SK-N-SH treated with all-trans-retinoic acid at 6 μM for 48 hours (cell line): Measurements from ENCODE around the gene GRIK4.

Experiments
- ATAC-seq: fragments of 200-7000 bp; cut with Tn5 transposase; 3 replicates; pipeline ENCODE4 v1.9.1; 2020; ENCODE audit warnings: mild to moderate bottlenecking, moderate library complexity
- ARNTL ChIP-seq: fragments of 450-650 bp; formaldehyde crosslinking; IDR thresholded peaks from 2 replicates; pipeline ENCODE4 v1.5.0; 2020; ENCODE audit warnings: low read depth, mild to moderate bottlenecking, moderate library complexity, borderline replicate concordance
- BACH2 ChIP-seq: fragments of 250-450 bp; sonication (Bioruptor Pico); IDR thresholded peaks from 2 replicates; pipeline ENCODE4 v1.9.0; 2021; ENCODE audit warnings: mild to moderate bottlenecking, borderline replicate concordance
- CREB5 ChIP-seq: fragments of 250-450 bp; sonication (Bioruptor Pico); IDR thresholded peaks from 2 replicates; pipeline ENCODE4 v1.5.1; 2020; ENCODE audit warnings: low read depth, mild to moderate bottlenecking, moderate library complexity
- CSDC2 ChIP-seq: fragments of 250-450 bp; sonication (Bioruptor Pico); IDR thresholded peaks from 2 replicates; pipeline ENCODE4 v1.5.0; 2020; ENCODE audit warnings: mild to moderate bottlenecking, moderate library complexity
- ESRRG ChIP-seq: fragments of 250-450 bp; sonication (Bioruptor Pico); IDR thresholded peaks from 2 replicates; pipeline ENCODE4 v1.6.1; 2021; ENCODE audit warnings: mild to moderate bottlenecking
- GLIS3 ChIP-seq: fragments of 250-450 bp; sonication (Bioruptor Pico); IDR thresholded peaks from 2 replicates; pipeline ENCODE4 v1.5.0; 2020; ENCODE audit warnings: mild to moderate bottlenecking, moderate library complexity
- ISL1 ChIP-seq: fragments of 250-450 bp; sonication (Bioruptor Pico); IDR thresholded peaks from 2 replicates; pipeline ENCODE4 v2.1.2; 2022; ENCODE audit warnings: mild to moderate bottlenecking, moderate library complexity
- OSR1 ChIP-seq: fragments of 250-450 bp; sonication (Bioruptor Pico); IDR thresholded peaks from 2 replicates; pipeline ENCODE4 v1.8.0; 2022; ENCODE audit warnings: moderate library complexity, mild to moderate bottlenecking, inconsistent platforms
- PPARA ChIP-seq: fragments of 250-450 bp; sonication (Bioruptor Pico); IDR thresholded peaks from 2 replicates; pipeline ENCODE4 v1.5.0; 2020; ENCODE audit warnings: mild to moderate bottlenecking, borderline replicate concordance
- RARB ChIP-seq: fragments of 250-450 bp; sonication (Bioruptor Pico); IDR thresholded peaks from 2 replicates; pipeline ENCODE4 v1.8.0; 2021; ENCODE audit warnings: mild to moderate bottlenecking, moderate library complexity
- SNAI2 ChIP-seq: fragments of 250-450 bp; sonication (Bioruptor Pico); IDR thresholded peaks from 2 replicates; pipeline ENCODE4 v1.5.0; 2020; ENCODE audit warnings: mild to moderate bottlenecking, moderate library complexity
- TCF4 ChIP-seq: fragments of 250-450 bp; sonication (Bioruptor Pico); IDR thresholded peaks from 2 replicates; pipeline ENCODE4 v1.8.0; 2021; ENCODE audit warnings: mild to moderate bottlenecking, moderate library complexity, borderline replicate concordance
- TOX ChIP-seq: fragments of 250-450 bp; sonication (Bioruptor Pico); IDR thresholded peaks from 2 replicates; pipeline ENCODE4 v1.8.0; 2021; ENCODE audit warnings: mild to moderate bottlenecking, moderate library complexity, borderline replicate concordance
- TSHZ2 ChIP-seq: fragments of 250-450 bp; sonication (Bioruptor Pico); IDR thresholded peaks from 2 replicates; pipeline ENCODE4 v1.5.0; 2020; ENCODE audit warnings: mild to moderate bottlenecking, moderate library complexity
- ZC3H10 ChIP-seq: fragments of 250-450 bp; sonication (Bioruptor Pico); IDR thresholded peaks from 2 replicates; pipeline ENCODE4 v1.5.1; 2021; ENCODE audit warnings: mild to moderate bottlenecking, moderate library complexity
- ZFP3 ChIP-seq: fragments of 250-450 bp; sonication (Bioruptor Pico); IDR thresholded peaks from 2 replicates; pipeline ENCODE4 v1.5.0; 2020; ENCODE audit warnings: mild to moderate bottlenecking, moderate library complexity
- ZNF565 ChIP-seq: fragments of 450-650 bp; formaldehyde crosslinking; conservative IDR thresholded peaks from 2 replicates; pipeline ENCODE4 v1.5.0; 2020; ENCODE audit warnings: low read depth, mild to moderate bottlenecking, moderate library complexity
- ZNF70 ChIP-seq: fragments of 450-650 bp; formaldehyde crosslinking; IDR thresholded peaks from 2 replicates; pipeline ENCODE4 v1.5.0; 2020; ENCODE audit warnings: mild to moderate bottlenecking, moderate library complexity
- TF ChIP-seq, protein P1 (sequence below): fragments of 250-450 bp; sonication (Bioruptor Pico); IDR thresholded peaks from 2 replicates; pipeline ENCODE4 v1.8.0; 2020; ENCODE audit warnings: mild to moderate bottlenecking, moderate library complexity, borderline replicate concordance
- TF ChIP-seq, protein P2 (sequence below): fragments of 250-450 bp; sonication (Bioruptor Pico); IDR thresholded peaks from 2 replicates; pipeline ENCODE4 v1.8.0; 2021; ENCODE audit warnings: low read depth, mild to moderate bottlenecking, moderate library complexity, borderline replicate concordance

The GRIK4 gene

GRCh38 chr11:120722524-120722923 is 211.0 kb downstream of the GRIK4 start:
- no peak for ATAC-seq
- TF ChIP-seq, protein P1, sequence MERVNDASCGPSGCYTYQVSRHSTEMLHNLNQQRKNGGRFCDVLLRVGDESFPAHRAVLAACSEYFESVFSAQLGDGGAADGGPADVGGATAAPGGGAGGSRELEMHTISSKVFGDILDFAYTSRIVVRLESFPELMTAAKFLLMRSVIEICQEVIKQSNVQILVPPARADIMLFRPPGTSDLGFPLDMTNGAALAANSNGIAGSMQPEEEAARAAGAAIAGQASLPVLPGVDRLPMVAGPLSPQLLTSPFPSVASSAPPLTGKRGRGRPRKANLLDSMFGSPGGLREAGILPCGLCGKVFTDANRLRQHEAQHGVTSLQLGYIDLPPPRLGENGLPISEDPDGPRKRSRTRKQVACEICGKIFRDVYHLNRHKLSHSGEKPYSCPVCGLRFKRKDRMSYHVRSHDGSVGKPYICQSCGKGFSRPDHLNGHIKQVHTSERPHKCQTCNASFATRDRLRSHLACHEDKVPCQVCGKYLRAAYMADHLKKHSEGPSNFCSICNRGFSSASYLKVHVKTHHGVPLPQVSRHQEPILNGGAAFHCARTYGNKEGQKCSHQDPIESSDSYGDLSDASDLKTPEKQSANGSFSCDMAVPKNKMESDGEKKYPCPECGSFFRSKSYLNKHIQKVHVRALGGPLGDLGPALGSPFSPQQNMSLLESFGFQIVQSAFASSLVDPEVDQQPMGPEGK (CRISPR knock-in tag) = no peak
- TF ChIP-seq TOX (CRISPR knock-in tag) = no peak
- no peak for TF ChIP-seq ZNF70 (CRISPR knock-in tag)
- no peak for TF ChIP-seq ESRRG (CRISPR knock-in tag)
- TF ChIP-seq CSDC2 (CRISPR knock-in tag) = no peak
- no peak for TF ChIP-seq ZC3H10 (CRISPR knock-in tag)
- no peak for TF ChIP-seq ISL1 (CRISPR knock-in tag)

- no peak for ATAC-seq
- TF ChIP-seq OSR1 (CRISPR knock-in tag) = no peak
- no peak for TF ChIP-seq TSHZ2
- no peak for TF ChIP-seq TCF4 (CRISPR knock-in tag)
- TF ChIP-seq, protein P2, sequence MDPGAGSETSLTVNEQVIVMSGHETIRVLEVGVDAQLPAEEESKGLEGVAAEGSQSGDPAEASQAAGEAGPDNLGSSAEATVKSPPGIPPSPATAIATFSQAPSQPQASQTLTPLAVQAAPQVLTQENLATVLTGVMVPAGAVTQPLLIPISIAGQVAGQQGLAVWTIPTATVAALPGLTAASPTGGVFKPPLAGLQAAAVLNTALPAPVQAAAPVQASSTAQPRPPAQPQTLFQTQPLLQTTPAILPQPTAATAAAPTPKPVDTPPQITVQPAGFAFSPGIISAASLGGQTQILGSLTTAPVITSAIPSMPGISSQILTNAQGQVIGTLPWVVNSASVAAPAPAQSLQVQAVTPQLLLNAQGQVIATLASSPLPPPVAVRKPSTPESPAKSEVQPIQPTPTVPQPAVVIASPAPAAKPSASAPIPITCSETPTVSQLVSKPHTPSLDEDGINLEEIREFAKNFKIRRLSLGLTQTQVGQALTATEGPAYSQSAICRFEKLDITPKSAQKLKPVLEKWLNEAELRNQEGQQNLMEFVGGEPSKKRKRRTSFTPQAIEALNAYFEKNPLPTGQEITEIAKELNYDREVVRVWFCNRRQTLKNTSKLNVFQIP (CRISPR knock-in tag) = no peak
- no peak for TF ChIP-seq BACH2 (CRISPR knock-in tag)
- no peak for TF ChIP-seq ZNF70 (CRISPR knock-in tag)
Measured at GRCh38 chr11:120723751-120724150, 212.2 kb downstream of the GRIK4 start.

GRCh38 chr11:120727752-120728151 is 216.2 kb downstream of the GRIK4 start:
- no peak for TF ChIP-seq CREB5 (CRISPR knock-in tag)
- TF ChIP-seq, protein P2 (CRISPR knock-in tag) = no peak
- no peak for TF ChIP-seq RARB
- TF ChIP-seq TSHZ2 = no peak
- no peak for TF ChIP-seq GLIS3
- TF ChIP-seq TOX (CRISPR knock-in tag) = no peak
- TF ChIP-seq, protein P1 (CRISPR knock-in tag) = no peak
- no peak for TF ChIP-seq ISL1 (CRISPR knock-in tag)
- no peak for TF ChIP-seq ZNF565 (CRISPR knock-in tag)
- no peak for TF ChIP-seq SNAI2
- no peak for TF ChIP-seq ARNTL (CRISPR knock-in tag)
- TF ChIP-seq CSDC2 (CRISPR knock-in tag) = no peak
- no peak for TF ChIP-seq OSR1 (CRISPR knock-in tag)
- TF ChIP-seq BACH2 (CRISPR knock-in tag) = no peak
- TF ChIP-seq ZFP3 = no peak
- TF ChIP-seq ZNF70 (CRISPR knock-in tag) = no peak
- TF ChIP-seq PPARA = no peak
- no peak for ATAC-seq
